Activated T-cell treated with anti-CD3 and anti-CD28 coated beads for 48 hours (primary cell): ENCODE results near the gene KRTAP4-6.
"Not testable (repeated sequence)": the region's sequence is repeated elsewhere in the genome, so short reads cannot be mapped to it uniquely, and the experiment has no call there.

Experiments
- DNase-seq: peaks from one replicate; pipeline ENCODE4 v3.0.0-alpha.2; 2020; ENCODE audit warnings: low read depth

Gene KRTAP4-6

DNA sequence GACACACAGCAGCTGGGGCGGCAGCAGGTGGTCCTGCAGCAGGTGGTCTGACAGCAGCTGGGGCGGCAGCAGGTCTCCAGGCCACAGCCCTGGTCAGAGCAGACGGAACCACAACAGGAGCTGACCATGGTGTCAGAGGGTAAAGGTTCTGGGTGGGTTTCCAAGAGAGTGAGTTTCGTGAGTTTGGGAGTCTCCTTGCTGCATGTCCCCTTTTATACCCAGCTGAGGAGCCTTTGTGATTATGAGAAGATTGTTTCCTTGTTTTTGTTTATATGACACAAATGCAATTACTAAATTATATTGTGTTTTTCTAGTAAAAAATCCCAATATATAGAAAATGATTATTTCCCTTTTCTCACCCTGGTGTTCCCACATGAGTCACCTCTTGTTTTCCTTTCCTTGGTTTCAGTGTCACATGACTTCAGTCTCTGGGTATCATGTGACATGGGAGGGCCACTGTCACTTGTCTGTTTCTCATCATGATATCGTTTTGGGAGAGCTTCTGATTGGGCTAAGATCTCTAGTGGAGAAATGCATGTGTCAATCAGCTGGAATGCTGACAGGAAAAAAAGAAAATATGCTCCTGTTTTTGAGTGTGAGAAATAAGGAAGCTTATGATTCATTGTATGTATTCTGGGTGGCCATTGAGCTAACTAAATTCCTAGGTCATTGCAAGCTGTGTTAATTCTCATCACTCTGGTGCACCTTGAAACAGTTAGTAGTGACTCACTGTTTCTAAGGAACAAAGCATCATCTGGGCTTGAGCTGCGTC lies at the start of gene KRTAP4-6:
Gene KRTAP4-6, minus strand, starts transcription at position 185 of the 772 bp plus-strand sequence. Its CDS starts 57 bp downstream, at position 128.
- no peak for DNase-seq

DNA sequence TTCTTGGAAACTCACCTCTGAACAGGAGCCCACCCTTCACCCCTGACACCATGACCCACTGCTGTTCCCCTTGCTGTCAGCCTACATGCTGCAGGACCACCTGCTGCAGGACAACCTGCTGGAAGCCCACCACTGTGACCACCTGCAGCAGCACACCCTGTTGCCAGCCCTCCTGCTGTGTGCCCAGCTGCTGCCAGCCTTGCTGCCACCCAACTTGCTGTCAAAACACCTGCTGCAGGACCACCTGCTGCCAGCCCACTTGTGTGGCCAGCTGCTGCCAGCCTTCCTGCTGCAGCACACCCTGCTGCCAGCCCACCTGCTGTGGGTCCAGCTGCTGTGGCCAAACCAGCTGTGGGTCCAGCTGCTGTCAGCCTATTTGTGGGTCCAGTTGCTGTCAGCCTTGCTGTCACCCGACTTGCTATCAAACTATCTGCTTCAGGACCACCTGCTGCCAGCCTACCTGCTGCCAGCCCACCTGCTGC lies 49.5 kb upstream of the KRTAP4-6 start, which contains the start of gene KRTAP9-1:
Gene KRTAP9-1, plus strand, starts transcription at position 51 of the 482 bp plus-strand sequence. Its CDS starts 0 bp downstream, at position 51.
- not testable (repeated sequence) for DNase-seq

DNA sequence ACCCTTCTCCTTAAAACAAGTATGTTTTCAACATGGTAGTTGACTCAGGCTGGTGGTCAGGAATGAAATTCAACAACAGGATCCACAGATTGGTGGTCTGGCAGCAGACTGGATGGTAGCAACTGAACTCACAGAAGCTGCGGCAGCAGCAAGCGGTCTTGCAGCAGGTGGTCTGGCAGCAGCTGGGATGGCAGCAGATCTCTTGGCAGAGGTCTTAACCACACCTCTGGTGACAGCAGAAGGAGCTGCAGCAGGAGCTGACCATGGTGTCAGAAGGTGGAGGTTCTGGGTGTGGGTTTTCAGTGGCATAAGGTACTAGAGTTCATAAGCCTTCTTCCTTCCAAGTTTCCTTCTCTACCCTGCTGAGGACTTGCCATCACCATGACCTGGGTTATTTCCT lies 46.5 kb upstream of the KRTAP4-6 start:
- DNase-seq, result no peak

DNA sequence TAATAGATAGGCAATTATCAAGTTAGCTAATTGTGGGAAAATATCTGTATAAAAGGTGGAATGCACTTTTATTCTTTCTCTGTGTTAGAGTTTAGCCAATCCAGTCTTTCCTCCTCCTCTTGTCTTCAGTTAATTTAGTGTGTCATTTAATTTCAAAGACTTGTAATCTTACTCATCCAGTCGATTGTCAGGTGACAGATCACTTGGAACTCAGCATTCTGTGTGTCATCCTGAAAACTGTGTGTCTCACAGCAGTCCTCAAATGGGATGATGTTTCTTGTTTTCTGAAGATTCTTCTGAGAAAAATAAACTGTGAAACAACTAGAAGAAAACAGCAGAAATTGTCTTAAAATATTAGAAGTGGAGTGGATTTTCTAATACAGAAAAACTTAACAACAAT lies 44.7 kb upstream of the KRTAP4-6 start:
- DNase-seq, result no peak

DNA sequence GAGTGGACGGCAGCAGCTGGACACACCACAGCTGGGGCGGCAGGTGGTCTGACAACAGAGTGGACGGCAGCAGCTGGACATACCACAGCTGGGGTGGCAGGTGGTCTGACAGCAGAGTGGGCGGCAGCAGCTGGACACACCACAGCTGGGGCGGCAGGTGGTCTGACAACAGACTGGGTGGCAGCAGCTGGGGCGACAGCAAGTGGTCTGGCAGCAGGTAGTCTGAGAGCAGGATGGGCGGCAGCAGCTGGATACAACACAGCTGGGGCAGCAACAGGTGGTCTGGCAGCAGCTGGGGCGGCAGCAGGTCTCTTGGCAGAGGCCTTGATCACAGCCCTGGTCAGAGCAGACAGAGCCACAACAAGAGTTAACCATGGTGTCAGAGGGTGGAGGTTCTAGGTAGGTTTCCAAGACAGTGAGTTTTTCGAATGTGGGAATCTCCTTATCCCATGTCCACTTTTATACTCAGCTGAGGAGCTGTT lies 44.2 kb upstream of the KRTAP4-6 start, which contains the start of gene KRTAP4-1:
Gene KRTAP4-1, minus strand, starts transcription at position 432 of the 482 bp plus-strand sequence. Its CDS starts 57 bp downstream, at position 375.
- DNase-seq, result no peak

DNA sequence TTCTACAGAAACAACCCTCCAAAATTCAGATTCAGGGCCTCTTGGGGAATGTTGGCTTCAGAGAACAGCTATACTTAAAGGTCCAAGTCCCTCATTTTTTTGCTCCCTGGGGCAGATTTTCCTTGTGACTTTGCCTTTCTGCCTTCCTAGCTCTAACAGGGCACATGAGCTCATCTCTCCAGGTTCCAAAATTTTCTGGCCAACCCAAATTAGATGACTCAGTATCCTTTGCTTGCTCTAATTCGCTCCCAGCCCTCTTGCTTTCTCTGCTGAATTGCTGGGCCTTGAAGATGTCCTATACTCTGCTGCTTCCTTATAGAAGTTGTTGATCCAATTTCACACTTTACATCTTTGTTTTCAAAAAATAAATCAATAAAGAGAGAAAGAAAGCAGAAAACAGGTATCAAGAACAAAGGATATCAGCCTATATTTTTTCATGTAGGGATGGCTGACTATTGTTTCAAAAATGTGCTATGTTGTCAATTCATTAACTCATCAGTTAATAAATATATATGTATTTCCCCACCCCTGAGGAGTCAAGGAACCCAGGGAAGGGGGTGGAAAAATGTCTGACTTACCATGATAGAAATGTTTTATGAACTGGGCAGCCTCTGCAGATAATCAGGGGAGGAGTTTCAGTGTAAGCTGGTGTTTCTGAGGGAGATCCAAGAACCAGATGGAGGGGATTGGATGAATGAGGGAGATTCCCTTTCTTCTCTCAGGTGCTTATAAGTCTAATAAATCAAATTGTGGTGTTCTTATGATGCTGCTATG lies 38.7 kb upstream of the KRTAP4-6 start:
- no peak for DNase-seq

DNA sequence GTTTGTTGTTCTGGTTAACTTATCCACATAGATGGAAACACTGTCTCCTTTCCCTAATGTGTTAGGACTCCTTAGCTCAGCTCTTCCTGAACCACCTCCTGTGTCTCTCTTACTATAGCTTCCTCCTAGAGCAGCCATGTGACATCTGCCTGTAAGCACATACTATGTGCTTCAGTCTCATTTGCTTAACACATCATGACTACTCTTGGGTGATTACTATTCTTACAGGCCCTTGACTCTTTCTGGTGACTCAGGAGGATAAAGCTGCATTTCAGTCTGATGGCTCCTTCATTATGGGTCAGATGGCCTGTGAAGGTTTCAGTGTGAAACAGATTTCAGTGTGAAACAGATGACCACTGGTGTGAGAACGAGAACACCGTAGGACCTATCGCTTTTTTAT lies 38.0 kb upstream of the KRTAP4-6 start:
- no peak for DNase-seq

DNA sequence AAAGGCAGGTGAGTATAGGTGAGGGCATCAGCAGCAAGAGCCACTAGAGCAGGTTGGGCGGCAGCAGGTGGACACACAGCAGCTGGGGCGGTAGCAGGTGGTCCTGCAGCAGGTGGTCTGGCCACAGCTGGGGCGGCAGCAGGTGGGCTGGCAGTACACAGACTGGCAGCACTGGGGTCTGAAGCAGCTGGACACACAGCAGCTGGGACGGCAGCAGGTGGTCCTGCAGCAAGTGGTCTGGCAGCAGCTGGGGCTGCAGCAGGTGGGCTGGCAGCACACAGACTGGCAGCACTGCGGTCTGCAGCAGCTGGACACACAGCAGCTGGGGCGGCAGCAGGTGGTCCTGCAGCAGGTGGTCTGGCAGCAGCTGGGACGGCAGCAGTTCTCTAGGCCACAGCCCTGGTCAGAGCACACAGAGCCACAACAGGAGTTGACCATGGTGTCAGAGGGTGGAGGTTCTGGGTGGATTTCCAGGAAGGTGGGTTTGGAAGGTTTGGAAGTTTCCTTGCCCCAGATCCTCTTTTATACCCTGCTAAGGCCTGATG lies 37.5 kb upstream of the KRTAP4-6 start, which contains the start of gene KRTAP4-2:
Gene KRTAP4-2, minus strand, starts transcription at position 495 of the 545 bp plus-strand sequence. Its CDS starts 57 bp downstream, at position 438.
- DNase-seq, result no peak

DNA sequence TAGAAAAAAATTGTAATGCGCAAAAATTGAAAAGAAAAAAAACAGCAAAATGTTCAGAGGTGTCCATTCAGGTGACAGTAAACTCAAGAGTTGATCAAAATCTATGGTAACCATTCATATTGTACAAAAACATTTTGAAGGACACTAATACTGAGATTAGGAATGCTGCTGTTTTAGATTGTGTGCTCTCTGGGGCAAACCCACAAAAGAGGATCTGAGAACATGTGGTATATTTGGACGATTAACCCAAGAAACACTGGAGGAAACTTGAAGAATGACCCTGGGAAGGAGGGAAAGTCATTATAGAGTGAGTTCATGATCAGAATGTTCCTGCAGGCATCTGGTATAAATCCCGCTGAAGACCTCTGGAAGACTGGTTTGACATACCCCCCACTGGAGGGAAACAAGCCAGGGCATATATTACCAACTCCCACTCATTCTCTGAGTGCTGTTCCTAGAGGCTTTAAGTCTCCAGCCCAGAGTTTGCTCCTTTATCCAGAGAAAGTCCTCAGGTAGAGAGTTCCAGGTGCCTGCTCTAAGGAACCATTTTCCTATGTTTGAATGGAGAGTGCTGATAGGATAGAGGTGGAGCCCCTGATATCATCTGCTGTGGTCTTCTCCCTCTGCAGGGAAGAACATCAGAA lies 36.5 kb upstream of the KRTAP4-6 start:
- DNase-seq, result no peak

DNA sequence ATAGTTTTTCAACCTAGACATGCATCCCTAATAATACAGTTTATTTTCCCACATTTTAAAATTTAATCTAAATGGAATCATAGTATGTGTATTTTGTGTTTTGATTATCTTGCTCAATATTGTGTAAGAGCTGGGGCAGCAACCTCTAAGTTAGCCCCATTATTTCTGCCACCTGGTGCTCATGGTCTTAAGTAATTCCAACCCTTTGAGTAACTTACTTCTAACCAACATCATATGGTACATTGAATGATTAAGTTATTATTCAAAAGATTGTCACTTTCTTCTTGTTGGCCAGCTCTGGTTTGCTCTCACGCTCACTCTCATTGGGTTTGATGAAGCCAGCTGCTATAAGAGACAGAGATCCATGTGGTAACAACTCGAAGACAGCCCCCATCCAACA lies 31.5 kb upstream of the KRTAP4-6 start:
- no peak for DNase-seq

DNA sequence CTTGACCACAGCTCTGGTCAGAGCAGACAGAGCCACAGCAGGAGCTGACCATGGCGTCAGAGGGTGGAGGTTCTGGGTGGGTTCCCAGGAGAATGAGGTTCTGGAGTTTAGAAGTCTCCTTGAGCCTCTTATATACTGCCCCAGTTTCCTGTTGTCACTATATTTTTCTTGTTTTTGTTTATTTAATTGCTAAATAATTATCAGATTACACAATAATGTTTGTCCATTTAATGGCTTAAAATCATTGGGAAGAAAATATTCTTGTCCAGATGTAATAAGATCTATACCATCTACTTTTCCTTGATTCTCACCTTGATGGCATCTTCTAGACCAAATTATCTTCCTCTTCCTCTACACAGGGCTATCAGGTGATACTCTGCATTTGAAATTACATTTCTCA lies 27.8 kb upstream of the KRTAP4-6 start, which contains the start of gene KRTAP4-3:
Gene KRTAP4-3, minus strand, starts transcription at position 101 of the 400 bp plus-strand sequence. Its CDS starts 49 bp downstream, at position 52.
- DNase-seq, result no peak

DNA sequence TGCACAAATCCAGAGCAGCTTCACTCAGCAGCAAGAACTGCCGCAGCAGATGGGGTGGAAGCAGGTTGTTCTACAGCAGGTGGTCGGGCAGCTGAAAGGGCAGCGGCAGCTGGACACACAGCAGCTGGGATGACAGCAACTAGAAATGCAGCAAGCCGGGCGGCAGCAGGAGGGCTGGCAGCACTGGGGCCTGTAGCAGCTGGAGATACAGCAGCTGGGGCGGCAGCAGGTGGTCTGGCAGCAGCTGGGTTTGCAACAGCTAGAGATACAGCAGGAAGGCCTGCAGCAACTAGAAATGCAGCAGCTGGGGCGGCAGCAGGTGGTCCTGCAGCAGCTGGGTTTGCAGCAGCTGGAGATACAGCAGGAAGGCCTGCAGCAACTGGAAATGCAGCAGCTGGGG lies 27.2 kb upstream of the KRTAP4-6 start:
- no peak for DNase-seq

DNA sequence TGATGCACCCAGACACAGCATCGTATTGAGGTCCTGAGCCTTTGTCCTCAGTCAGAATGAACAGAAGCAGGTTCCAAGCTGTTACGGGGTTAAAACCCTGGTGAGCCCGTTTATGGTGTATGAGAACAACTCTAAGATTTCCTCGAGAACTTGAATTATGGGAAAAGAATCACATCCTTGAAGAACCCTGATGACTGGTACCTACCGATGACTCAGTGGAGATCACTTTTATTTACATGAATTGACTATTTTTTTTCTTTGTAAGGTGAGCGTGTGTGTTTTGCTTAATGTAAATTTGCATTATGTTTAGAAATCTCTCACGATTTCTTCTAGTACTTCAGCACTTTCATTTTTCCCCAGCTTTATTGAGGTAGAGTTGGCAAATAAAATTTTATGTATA lies 23.5 kb upstream of the KRTAP4-6 start:
- no peak for DNase-seq

DNA sequence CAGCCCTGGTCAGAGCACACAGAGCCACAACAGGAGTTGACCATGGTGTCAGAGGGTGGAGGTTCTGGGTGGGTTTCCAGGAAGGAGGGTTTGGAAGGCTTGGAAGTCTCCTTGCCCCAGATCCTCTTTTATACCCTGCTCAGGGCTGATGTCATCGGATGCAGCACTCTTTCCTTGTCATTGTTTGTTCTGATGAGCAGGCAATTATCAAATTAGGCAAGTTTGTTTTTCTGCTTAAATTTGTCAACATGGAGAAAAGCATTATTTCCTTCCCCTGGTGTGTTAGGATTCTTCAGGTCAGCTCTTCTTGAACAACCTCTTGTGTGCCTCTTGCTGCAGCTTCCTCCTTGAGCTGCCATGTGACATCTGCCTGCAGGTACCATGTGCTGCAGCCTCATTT lies 20.3 kb upstream of the KRTAP4-6 start, which contains the start of gene KRTAP4-4:
Gene KRTAP4-4, minus strand, starts transcription at position 101 of the 400 bp plus-strand sequence. Its CDS starts 57 bp downstream, at position 44.
- no peak for DNase-seq

DNA sequence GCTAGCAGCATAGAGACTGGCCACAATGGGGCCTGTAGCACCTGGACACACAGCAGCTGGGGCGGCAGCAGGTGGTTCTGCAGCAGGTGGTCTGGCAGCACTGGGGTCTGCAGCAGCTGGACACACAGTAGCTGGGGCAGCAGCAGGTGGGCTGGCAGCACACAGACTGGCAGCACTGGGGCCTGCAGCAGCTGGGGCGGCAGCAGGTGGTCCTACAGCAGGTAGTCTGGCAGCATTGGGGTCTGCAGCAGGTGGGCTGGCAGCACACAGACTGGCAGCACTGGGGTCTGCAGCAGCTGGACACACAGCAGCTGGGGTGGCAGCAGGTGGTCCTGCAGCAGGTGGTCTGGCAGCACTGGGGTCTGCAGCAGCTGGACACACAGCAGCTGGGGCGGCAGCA lies 19.8 kb upstream of the KRTAP4-6 start:
- DNase-seq, result not testable (repeated sequence)

DNA sequence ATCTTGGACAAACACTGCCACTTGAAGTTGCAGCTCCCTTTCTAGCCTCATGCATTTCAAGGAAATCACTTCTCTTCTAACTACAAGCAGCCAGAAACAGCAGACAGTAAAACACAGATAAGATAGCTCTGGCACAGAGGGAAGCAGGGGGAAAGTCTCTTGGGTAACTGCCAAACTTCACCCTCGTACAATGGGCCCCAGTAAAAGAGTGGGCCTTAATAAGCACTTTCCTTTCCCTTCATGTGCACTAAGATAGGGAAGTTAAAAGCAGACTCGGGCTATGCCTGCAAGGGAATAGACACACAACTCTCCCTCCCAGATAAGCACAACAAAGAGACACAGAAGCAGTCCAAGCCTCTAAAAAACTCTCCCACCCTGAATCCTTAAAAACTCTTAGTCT lies 13.5 kb upstream of the KRTAP4-6 start:
- no peak for DNase-seq

DNA sequence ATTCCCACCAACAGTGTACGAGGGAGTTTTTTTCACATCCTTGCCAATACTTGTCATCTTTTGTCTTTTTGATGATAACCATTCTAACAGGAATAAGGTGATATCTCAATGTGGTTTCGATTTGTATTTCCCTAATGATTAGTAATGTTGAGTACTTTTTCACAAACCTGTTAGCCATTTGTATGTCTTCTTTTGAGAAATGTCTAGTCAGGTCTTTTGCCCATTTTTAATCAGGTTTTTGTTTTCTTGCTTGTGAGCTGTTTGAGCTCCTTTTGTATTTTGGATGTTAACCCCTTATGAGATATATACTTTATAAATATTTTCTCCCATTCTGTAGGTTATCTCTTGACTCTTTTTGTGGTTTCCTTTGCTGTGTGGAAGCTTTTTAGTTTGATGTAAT lies 11.2 kb upstream of the KRTAP4-6 start:
- DNase-seq, result no peak

DNA sequence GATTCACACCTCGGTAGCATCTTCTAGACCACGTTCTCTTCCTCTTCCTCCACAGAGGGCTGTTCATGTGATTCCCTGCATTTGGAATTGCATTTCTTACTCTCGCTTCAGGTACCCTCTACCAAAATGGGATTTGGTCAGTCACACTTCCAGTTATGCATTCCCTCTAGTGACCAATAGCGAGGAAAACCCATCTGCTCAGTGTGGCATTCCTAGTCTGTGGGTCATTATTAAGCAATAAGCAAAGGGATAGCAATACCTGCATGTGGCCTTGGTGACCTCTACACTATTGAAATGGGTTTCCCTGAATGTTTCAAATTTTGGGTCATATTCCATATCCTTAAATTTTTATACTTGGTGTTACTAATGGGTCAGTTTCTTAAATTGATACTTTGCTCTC lies 9.7 kb upstream of the KRTAP4-6 start:
- DNase-seq, result no peak

DNA sequence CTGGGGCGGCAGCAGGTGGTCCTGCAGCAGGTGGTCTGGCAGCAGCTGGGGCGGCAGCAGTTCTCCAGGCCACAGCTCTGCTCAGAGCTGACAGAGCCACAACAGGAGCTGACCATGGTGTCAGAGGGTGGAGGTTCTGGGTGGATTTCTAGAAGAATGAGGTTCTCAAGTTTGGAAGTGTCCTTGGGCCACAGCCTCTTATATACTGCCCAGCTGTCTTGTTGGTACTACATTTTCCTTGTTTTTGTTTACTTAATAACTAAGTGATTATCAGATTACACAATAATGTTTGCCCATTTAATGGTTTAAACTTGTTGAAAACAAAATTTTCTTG lies 9.3 kb upstream of the KRTAP4-6 start, which contains the start of gene KRTAP4-5:
Gene KRTAP4-5, minus strand, starts transcription at position 174 of the 334 bp plus-strand sequence. Its CDS starts 58 bp downstream, at position 116.
- DNase-seq, result no peak

DNA sequence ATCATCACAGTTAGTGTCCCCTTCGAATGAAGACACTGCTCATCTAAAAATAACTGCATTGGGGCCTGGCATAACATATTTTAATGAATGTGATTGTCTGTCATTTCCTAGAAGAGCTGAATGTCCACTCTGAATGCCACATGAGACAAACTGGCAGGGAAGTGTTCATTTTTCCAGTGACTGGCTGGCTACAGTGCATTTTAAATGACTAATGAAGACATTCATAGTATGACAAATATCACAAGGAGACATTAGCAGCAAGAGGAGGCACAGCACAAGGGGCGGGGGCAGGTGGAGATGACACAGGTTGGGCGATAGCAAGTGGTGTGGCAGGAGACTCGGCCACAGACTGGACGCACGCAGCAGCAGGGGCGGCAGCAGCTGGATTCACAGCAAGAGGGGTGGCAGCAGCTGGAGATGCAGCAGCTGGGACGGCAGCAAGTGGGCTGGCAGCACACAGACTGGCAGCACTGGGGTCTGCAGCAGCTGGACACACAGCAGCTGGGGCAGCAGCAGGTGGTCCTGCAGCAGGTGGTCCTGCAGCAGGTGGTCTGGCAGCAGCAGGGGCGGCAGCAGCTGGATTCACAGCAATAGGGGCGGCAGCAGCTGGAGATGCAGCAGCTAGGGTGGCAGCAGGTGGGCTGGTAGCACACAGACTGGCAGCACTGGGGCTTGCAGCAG lies 8.8 kb upstream of the KRTAP4-6 start:
- DNase-seq, result not testable (repeated sequence)
